HG02840 (cell line): ENCODE measurements around the gene NPHS2.
"Not testable (repeated sequence)": the region's sequence is repeated elsewhere in the genome, so short reads cannot be mapped to it uniquely, and the experiment has no call there.

Experiments
- ATAC-seq: cut with Tn5 transposase; IDR thresholded peaks from one replicate; pipeline ENCODE4 v1.9.1; 2021; ENCODE audit warnings: mild to moderate bottlenecking, moderate library complexity, moderate number of reproducible peaks; ENCODE audit not compliant: unreplicated experiment, low FRiP score

NPHS2 gene

GRCh38 chr1:179548666-179549367 lies 26.9 kb downstream of the NPHS2 start:
- no peak for ATAC-seq

GRCh38 chr1:179547021-179547535 lies 28.7 kb downstream of the NPHS2 start:
- ATAC-seq, result no peak

- ATAC-seq, result no peak
Observed at GRCh38 chr1:179545321-179545720, 30.4 kb downstream of the NPHS2 start.

- no peak for ATAC-seq
Observed at GRCh38 chr1:179541774-179542173, 34.0 kb downstream of the NPHS2 start.

- no peak for ATAC-seq
Observed at GRCh38 chr1:179530352-179530751, 45.4 kb downstream of the NPHS2 start.

GRCh38 chr1:179529482-179530195 lies 46.1 kb downstream of the NPHS2 start:
- ATAC-seq, result no peak

- not testable (repeated sequence) for ATAC-seq
Observed at GRCh38 chr1:179518544-179518943, 57.2 kb downstream of the NPHS2 start.

GRCh38 chr1:179516976-179517705 lies 58.6 kb downstream of the NPHS2 start:
- no peak for ATAC-seq

- no peak for ATAC-seq
Observed at GRCh38 chr1:179510038-179510437, 65.7 kb downstream of the NPHS2 start.

GRCh38 chr1:179509384-179509783 lies 66.4 kb downstream of the NPHS2 start:
- ATAC-seq, result no peak

- ATAC-seq, result no peak
Observed at GRCh38 chr1:179506199-179506598, 69.5 kb downstream of the NPHS2 start.
